GM12865 (cell line): ENCODE measurements around the gene CHRFAM7A.
"Not testable (repeated sequence)": the region's sequence is repeated elsewhere in the genome, so short reads cannot be mapped to it uniquely, and the experiment has no call there.

Experiments
- DNase-seq: peaks from one replicate; pipeline ENCODE4 v3.0.0; 2010; ENCODE audit warnings: low read depth
- H3K4me3 ChIP-seq: 2 replicates; pipeline ENCODE4 v1.5.1; 2011; ENCODE audit warnings: mild to moderate bottlenecking, low read depth, low read length, control low read depth

CHRFAM7A gene

DNA sequence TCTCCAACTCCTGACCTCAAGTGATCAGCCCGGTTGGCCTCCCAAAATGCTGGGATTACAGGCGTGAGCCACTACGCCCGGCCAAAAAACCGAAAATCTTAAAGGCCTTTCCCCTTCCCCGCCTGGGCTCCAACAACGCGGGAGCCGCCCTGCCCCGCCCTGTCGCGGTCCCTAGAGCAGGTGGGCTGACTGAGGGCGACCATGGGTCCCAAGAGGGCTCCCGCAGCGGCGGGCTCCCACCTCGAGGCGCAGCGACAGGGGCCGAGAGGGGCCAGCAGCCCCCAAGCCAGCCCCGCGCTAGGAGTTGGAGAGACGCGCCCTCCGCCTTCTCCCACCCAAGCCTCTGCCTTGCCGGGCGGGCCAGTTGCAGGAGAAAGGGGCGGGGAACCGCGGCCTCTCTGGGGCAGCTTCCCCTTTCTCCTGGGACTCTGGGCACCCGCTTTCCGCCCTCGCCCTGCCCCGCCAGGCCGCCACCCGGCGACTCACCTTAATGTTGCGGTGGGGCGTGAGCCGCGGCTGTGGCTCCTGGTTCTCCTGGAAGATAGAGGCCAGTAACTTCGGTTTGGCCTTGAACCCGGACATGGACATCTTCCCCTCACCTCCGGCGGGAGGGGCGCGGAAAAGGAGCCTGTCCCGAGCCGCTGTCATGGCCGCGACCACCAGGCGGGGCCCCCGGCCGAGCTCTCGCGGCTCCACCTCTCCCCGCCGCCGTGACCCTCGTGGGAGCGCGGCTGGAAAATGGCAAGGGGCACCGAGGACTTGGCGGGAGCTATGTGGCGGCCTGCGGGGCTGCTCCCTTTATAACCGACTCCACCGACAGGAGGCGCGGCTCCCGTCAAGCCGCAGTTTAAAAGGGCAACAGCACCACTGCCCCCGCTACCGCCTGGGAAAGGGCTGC lies at the start of gene CHRFAM7A:
Gene CHRFAM7A (minus strand): TSS at position 775 of the 898 bp plus-strand sequence. CDS start 10,189 bp downstream, outside the sequence.
- H3K4me3 ChIP-seq, DNase-seq: not testable (repeated sequence)

GRCh38 chr15:30438348-30438747 lies 45.0 kb upstream of the CHRFAM7A start:
- not testable (repeated sequence) for H3K4me3 ChIP-seq, DNase-seq

- H3K4me3 ChIP-seq, DNase-seq: not testable (repeated sequence)
Measured at GRCh38 chr15:30435878-30436277, 42.5 kb upstream of the CHRFAM7A start.

- not testable (repeated sequence) for H3K4me3 ChIP-seq, DNase-seq
Measured at GRCh38 chr15:30420723-30421122, 27.4 kb upstream of the CHRFAM7A start.

- not testable (repeated sequence) for DNase-seq, H3K4me3 ChIP-seq
Measured at GRCh38 chr15:30414160-30414559, 20.8 kb upstream of the CHRFAM7A start, which contains the start of gene GOLGA8R. GOLGA8R (minus strand) TSS chr15:30414260; CDS start chr15:30414162, 98 bp downstream.

DNA sequence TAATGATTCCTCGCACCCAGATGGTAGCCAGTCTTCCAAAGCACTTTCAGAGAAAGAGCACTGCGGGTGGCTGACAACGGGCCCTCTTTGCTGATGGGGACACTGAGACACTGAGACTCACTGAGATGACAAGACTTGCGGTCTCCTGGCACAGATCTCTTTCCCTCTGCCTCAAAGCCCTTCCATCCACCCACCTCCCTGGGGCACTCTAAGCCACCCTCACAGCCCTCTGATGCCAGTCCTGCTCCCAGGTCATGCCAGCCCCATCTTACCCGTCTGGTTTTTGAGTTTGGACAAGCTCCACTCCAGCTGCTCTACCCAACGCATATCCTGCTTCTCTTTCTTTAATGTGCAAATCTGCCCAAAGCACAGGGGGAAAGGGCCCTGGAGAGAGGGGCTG lies 14.3 kb upstream of the CHRFAM7A start:
- DNase-seq, H3K4me3 ChIP-seq: not testable (repeated sequence)

DNA sequence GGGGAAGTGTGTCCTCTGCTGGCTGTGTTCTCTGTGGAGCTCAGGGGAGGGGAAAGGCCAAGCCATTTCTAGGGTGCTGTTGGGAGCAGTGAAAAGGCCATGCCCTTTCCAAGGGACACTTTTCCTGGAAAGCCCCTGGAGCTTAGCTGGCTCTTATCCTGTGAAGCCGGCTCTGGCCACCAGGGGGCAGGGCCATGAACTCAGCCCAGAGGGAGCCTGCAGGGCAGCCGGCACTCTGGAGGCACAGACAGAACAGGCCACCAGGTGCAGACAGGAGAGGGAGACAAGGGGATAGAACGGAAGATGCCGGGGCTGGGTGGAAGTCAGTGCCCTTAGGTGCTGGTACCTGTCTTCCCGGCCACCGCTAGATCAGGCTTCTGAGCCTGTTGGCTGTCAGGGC lies 5.6 kb upstream of the CHRFAM7A start:
- not testable (repeated sequence) for H3K4me3 ChIP-seq, DNase-seq

GRCh38 chr15:30393664-30393991 lies 288 bp upstream of the CHRFAM7A start:
- DNase-seq, H3K4me3 ChIP-seq: not testable (repeated sequence)

GRCh38 chr15:30386318-30386887 lies 6.9 kb downstream of the CHRFAM7A start:
- DNase-seq, H3K4me3 ChIP-seq: not testable (repeated sequence)

GRCh38 chr15:30377082-30377413 lies 16.3 kb downstream of the CHRFAM7A start:
- not testable (repeated sequence) for DNase-seq

GRCh38 chr15:30376375-30377081 lies 16.8 kb downstream of the CHRFAM7A start:
- not testable (repeated sequence) for H3K4me3 ChIP-seq

More at GRCh38 chr15:30377082-30377413, 16.3 kb downstream of the CHRFAM7A start:
- H3K4me3 ChIP-seq: not testable (repeated sequence)

DNA sequence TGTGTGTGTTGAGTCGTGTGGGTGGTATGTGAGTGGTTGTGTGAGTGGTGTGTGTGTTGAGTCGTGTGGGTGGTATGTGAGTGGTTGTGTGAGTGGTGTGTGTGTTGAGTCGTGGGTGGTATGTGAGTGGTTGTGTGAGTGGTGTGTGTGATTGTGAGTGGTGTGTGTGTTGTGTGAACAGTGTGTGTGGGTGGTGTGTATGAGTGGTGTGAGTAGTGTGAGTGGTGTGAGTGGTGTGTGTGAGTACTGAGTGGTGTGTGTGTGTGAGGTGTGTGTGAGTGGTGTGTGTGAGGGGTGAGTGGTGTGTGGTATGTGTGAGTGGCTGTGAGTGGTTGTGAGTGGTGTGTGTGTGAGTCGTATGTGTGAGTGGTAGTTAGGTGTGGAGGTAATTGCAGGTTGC lies 17.5 kb downstream of the CHRFAM7A start:
- peak; percentile 0 for DNase-seq
- H3K4me3 ChIP-seq: not testable (repeated sequence)

More at GRCh38 chr15:30376375-30377081, 16.8 kb downstream of the CHRFAM7A start:
- not testable (repeated sequence) for DNase-seq

- DNase-seq, H3K4me3 ChIP-seq: not testable (repeated sequence)
Measured at GRCh38 chr15:30374862-30375261, 18.5 kb downstream of the CHRFAM7A start.

GRCh38 chr15:30368271-30368670 lies 25.1 kb downstream of the CHRFAM7A start:
- not testable (repeated sequence) for H3K4me3 ChIP-seq, DNase-seq

DNA sequence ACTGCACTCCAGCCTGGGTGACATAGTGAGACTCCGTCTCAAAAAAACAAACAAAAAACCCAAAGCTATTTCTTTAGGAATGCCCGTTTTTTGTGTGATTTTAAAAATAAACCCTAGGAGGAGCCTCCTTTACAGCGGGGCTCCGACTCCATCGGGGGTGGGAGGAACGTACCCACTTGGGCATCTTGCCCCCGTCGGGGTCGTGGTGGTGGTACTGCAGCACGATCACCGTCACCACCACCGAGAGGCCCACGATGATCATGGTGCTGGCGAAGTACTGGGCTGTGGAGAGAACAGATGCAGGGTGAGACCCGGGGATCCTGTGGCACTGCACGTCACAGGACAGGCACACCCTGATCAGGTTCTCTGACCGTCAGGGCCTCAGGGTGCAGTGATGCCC lies 26.1 kb downstream of the CHRFAM7A start:
- not testable (repeated sequence) for DNase-seq, H3K4me3 ChIP-seq

DNA sequence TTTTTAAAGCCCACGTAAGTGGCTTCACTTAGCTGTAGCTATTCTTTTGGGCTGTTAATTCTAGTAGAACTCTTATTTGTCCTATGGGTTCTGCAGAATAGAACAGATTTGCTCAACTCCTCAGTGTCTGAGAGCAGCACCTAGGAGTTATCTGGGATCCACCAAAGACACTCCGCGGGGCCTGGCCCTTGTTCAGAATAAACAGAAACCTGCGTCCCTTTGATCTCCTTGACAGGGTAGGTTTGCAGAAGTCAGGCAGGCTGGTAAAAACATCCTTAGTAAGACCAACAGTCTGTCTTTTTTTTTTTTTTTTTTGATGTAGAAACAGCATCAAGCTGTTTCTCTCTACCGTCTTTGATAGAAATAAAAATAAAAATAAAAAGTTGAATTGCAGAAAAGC lies 31.9 kb downstream of the CHRFAM7A start:
- DNase-seq, H3K4me3 ChIP-seq: not testable (repeated sequence)

GRCh38 chr15:30360990-30361389 lies 32.4 kb downstream of the CHRFAM7A start:
- DNase-seq, H3K4me3 ChIP-seq: not testable (repeated sequence)

- DNase-seq, H3K4me3 ChIP-seq: not testable (repeated sequence)
Measured at GRCh38 chr15:30355043-30355442, 38.3 kb downstream of the CHRFAM7A start.

GRCh38 chr15:30349803-30350202 lies 43.5 kb downstream of the CHRFAM7A start:
- not testable (repeated sequence) for H3K4me3 ChIP-seq, DNase-seq

GRCh38 chr15:30336584-30336983 lies 56.8 kb downstream of the CHRFAM7A start:
- H3K4me3 ChIP-seq, DNase-seq: not testable (repeated sequence)
